ENCODE measurements around the gene ARHGAP5.

DNA sequence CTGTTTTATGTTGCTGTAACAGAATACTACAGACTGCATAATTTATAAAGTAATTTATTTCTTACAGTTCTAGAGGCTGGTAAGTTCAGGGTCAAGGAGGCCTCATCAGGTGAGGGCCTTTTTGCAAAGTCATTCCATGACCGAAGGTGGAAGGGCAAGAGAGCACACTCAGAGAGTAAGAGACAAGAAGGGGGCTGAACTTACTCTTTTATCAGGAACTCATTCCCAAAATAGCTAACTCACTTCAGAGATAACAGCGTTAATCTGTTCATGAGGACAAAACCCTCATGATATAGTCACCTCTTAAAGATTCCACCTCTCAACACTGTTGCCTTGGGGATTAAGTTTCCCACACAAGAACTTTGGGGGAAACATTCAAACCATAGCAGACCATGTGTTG, 73.3 kb downstream of the ARHGAP5 start:
- TF ChIP-seq, protein P1, sequence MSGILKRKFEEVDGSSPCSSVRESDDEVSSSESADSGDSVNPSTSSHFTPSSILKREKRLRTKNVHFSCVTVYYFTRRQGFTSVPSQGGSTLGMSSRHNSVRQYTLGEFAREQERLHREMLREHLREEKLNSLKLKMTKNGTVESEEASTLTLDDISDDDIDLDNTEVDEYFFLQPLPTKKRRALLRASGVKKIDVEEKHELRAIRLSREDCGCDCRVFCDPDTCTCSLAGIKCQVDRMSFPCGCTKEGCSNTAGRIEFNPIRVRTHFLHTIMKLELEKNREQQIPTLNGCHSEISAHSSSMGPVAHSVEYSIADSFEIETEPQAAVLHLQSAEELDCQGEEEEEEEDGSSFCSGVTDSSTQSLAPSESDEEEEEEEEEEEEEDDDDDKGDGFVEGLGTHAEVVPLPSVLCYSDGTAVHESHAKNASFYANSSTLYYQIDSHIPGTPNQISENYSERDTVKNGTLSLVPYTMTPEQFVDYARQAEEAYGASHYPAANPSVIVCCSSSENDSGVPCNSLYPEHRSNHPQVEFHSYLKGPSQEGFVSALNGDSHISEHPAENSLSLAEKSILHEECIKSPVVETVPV (CRISPR knock-in tag; IDR thresholded peaks at IDR 0.05): no peak
- no peak for TF ChIP-seq OSR1 (CRISPR knock-in tag; IDR thresholded peaks at IDR 0.05)
- TF ChIP-seq ZC3H10 (CRISPR knock-in tag; IDR thresholded peaks at IDR 0.05): no peak
- TF ChIP-seq, protein P2, sequence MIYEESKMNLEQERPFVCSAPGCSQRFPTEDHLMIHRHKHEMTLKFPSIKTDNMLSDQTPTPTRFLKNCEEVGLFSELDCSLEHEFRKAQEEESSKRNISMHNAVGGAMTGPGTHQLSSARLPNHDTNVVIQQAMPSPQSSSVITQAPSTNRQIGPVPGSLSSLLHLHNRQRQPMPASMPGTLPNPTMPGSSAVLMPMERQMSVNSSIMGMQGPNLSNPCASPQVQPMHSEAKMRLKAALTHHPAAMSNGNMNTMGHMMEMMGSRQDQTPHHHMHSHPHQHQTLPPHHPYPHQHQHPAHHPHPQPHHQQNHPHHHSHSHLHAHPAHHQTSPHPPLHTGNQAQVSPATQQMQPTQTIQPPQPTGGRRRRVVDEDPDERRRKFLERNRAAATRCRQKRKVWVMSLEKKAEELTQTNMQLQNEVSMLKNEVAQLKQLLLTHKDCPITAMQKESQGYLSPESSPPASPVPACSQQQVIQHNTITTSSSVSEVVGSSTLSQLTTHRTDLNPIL (CRISPR knock-in tag; IDR thresholded peaks at IDR 0.05; ENCODE audit: low read depth): no peak
- no peak for TF ChIP-seq TCF4 (CRISPR knock-in tag; IDR thresholded peaks at IDR 0.05; ENCODE audit: borderline replicate concordance)
- no peak for TF ChIP-seq ZNF8 (CRISPR knock-in tag; IDR thresholded peaks at IDR 0.05)
- no peak for TF ChIP-seq CSDC2 (CRISPR knock-in tag; IDR thresholded peaks at IDR 0.05)
- TF ChIP-seq, protein P3, sequence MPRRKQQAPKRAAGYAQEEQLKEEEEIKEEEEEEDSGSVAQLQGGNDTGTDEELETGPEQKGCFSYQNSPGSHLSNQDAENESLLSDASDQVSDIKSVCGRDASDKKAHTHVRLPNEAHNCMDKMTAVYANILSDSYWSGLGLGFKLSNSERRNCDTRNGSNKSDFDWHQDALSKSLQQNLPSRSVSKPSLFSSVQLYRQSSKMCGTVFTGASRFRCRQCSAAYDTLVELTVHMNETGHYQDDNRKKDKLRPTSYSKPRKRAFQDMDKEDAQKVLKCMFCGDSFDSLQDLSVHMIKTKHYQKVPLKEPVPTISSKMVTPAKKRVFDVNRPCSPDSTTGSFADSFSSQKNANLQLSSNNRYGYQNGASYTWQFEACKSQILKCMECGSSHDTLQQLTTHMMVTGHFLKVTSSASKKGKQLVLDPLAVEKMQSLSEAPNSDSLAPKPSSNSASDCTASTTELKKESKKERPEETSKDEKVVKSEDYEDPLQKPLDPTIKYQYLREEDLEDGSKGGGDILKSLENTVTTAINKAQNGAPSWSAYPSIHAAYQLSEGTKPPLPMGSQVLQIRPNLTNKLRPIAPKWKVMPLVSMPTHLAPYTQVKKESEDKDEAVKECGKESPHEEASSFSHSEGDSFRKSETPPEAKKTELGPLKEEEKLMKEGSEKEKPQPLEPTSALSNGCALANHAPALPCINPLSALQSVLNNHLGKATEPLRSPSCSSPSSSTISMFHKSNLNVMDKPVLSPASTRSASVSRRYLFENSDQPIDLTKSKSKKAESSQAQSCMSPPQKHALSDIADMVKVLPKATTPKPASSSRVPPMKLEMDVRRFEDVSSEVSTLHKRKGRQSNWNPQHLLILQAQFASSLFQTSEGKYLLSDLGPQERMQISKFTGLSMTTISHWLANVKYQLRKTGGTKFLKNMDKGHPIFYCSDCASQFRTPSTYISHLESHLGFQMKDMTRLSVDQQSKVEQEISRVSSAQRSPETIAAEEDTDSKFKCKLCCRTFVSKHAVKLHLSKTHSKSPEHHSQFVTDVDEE (CRISPR knock-in tag; IDR thresholded peaks at IDR 0.05): no peak
- TF ChIP-seq, protein P4, sequence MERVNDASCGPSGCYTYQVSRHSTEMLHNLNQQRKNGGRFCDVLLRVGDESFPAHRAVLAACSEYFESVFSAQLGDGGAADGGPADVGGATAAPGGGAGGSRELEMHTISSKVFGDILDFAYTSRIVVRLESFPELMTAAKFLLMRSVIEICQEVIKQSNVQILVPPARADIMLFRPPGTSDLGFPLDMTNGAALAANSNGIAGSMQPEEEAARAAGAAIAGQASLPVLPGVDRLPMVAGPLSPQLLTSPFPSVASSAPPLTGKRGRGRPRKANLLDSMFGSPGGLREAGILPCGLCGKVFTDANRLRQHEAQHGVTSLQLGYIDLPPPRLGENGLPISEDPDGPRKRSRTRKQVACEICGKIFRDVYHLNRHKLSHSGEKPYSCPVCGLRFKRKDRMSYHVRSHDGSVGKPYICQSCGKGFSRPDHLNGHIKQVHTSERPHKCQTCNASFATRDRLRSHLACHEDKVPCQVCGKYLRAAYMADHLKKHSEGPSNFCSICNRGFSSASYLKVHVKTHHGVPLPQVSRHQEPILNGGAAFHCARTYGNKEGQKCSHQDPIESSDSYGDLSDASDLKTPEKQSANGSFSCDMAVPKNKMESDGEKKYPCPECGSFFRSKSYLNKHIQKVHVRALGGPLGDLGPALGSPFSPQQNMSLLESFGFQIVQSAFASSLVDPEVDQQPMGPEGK (CRISPR knock-in tag; IDR thresholded peaks at IDR 0.05; ENCODE audit: borderline replicate concordance): no peak
- no peak for TF ChIP-seq ZFP30 (CRISPR knock-in tag; IDR thresholded peaks at IDR 0.05)
- TF ChIP-seq ZNF565 (CRISPR knock-in tag; conservative IDR thresholded peaks at IDR 0.05; ENCODE audit: low read depth): no peak
- no peak for TF ChIP-seq RARB (CRISPR knock-in tag; IDR thresholded peaks at IDR 0.05)
- TF ChIP-seq, protein P5, sequence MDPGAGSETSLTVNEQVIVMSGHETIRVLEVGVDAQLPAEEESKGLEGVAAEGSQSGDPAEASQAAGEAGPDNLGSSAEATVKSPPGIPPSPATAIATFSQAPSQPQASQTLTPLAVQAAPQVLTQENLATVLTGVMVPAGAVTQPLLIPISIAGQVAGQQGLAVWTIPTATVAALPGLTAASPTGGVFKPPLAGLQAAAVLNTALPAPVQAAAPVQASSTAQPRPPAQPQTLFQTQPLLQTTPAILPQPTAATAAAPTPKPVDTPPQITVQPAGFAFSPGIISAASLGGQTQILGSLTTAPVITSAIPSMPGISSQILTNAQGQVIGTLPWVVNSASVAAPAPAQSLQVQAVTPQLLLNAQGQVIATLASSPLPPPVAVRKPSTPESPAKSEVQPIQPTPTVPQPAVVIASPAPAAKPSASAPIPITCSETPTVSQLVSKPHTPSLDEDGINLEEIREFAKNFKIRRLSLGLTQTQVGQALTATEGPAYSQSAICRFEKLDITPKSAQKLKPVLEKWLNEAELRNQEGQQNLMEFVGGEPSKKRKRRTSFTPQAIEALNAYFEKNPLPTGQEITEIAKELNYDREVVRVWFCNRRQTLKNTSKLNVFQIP (CRISPR knock-in tag; IDR thresholded peaks at IDR 0.05; ENCODE audit: borderline replicate concordance, low read depth): no peak

All from SK-N-SH treated with all-trans-retinoic acid at 6 μM for 48 hours (cell line).